K562 (cell line): Measurements from ENCODE around the gene RTCB. TPM values are rescaled to one million over a fixed set of nuclear protein-coding genes. Genes with fewer than 3 reads are reported as not detected.
A peak's percentile ranks its signal among the peaks of the same experiment; 100 is the strongest.

Experiments
- CTBP1 ChIP-seq: fragments of 450-650 bp; IDR thresholded peaks from 2 replicates; pipeline ENCODE4 v1.6.1; 2016; ENCODE audit warnings: borderline replicate concordance
- DMBX1 ChIP-seq: fragments of 250-450 bp; sonication (Bioruptor Pico); IDR thresholded peaks from 2 replicates; pipeline ENCODE4 v1.8.0; 2022; ENCODE audit warnings: inconsistent platforms, mild to moderate bottlenecking, moderate library complexity, borderline replicate concordance
- MAZ ChIP-seq, 2 experiments: fragments of 450-650 bp in 1 of 2; sonication (generic) in 1 of 2; formaldehyde crosslinking; IDR thresholded peaks in 1 of 2; conservative IDR thresholded peaks in 1 of 2; 2 replicates each; pipeline versions ENCODE4 v1.4.0 to v1.5.0; 2020; ENCODE audit warnings: mild to moderate bottlenecking in 1 of 2, missing genetic modification reagents in 1 of 2
- PRDM10 ChIP-seq: fragments of 450-650 bp; IDR thresholded peaks from 2 replicates; pipeline ENCODE4 v1.6.1; 2018; ENCODE audit not compliant: partially characterized antibody
- RAD21 ChIP-seq, 2 experiments: fragments of 250-450 bp in 1 of 2; fragments of 450-650 bp in 1 of 2; sonication (Bioruptor Pico) in 1 of 2; formaldehyde crosslinking in 1 of 2; IDR thresholded peaks in 1 of 2; conservative IDR thresholded peaks in 1 of 2; 2 replicates each; pipeline versions ENCODE4 v1.4.0 to v1.8.0; 2020 to 2022; ENCODE audit warnings: mild to moderate bottlenecking in 2 of 2, moderate library complexity in 1 of 2
- polyA plus RNA-seq, 8 experiments: library from polyadenylated mRNA; depleted of rRNA in 4 of 8; stranded (reverse) in 5 of 8; unstranded in 3 of 8; fragments of >200 nt; fragmentation: Nextera tagmentation in 2 of 8; fragmentation: Illumina TruSeq in 1 of 8; extraction: Ambion mirVana in 2 of 8; extraction: Trizol in 1 of 8; gene quantifications; 2 replicates each; pipeline versions ENCODE4 v1.2.1 to v1.2.3, GENCODE V29; 2011 to 2014; ENCODE audit warnings: inconsistent platforms in 1 of 8, missing spikeins in 1 of 8
- total RNA-seq, 7 experiments: library from RNA; depleted of rRNA in 6 of 7; stranded (reverse); fragments of >200 nt in 6 of 7; fragmentation: Illumina TruSeq in 2 of 7; extraction: Trizol in 2 of 7; gene quantifications; 2 replicates each; pipeline versions ENCODE4 v1.2.1 to v1.2.3, GENCODE V29; 2011 to 2021; ENCODE audit warnings: low replicate concordance in 1 of 7

The RTCB gene
- total and polyA plus RNA-seq, 9 of the 15 experiments (the other 6 are each of a cell fraction or from before 2014, with no cell fraction given) = 80.3 to 269 (median 92.3) TPM

GRCh38 chr22:32378707-32379272, 33.3 kb downstream of the RTCB start (continued):
- TF ChIP-seq RAD21 (CRISPR knock-in tag; conservative IDR thresholded peaks at IDR 0.05 in 1 of 2, IDR thresholded peaks at IDR 0.05 in 1 of 2) (peak; percentile 43 to 77; a peak in 3 of 4 replicates), DMBX1 (CRISPR knock-in tag) (no peak), PRDM10 (peak; percentile 65), CTBP1 (peak; percentile 24; the same call in 1 of the 2 replicates), MAZ (CRISPR knock-in tag; conservative IDR thresholded peaks at IDR 0.05 in 1 of 2, IDR thresholded peaks at IDR 0.05 in 1 of 2) (peak in 1 of 2 experiments; percentile 45; a peak in 1 of 4 replicates)
